H1 (cell line): ENCODE results near the gene CYP27B1. TPM values are rescaled to one million over a fixed set of nuclear protein-coding genes. Genes with fewer than 3 reads are reported as not detected.

Source experiments
- CTCF ChIA-PET: fragments of 300-600 bp; sonication (Branson Sonifier 250); formaldehyde crosslinking; loops from one replicate; lab custom pipeline; 2021; ENCODE audit not compliant: partially characterized antibody; lab: Charles Lee
- POLR2A ChIA-PET: fragments of 300-600 bp; sonication (Branson Sonifier 250); formaldehyde crosslinking; loops from one replicate; lab custom pipeline; 2021; ENCODE audit warnings: inconsistent platforms; ENCODE audit not compliant: partially characterized antibody; lab: Charles Lee
- DNase-seq, 2 experiments: peaks; one replicate each; pipeline versions ENCODE4 v3.0.0 to v3.0.0-alpha.2; 2010 to 2022; ENCODE audit warnings: low spot score in 2 of 2, low read depth in 1 of 2, mixed read lengths in 1 of 2
- FAIRE-seq: peaks from 2 replicates; lab custom pipeline; 2011; peaks lifted over from hg19 to GRCh38; lab: Jason Lieb, UNC
- H2AFZ ChIP-seq: 2 replicates; pipeline ENCODE4 v1.8.1; 2012; ENCODE audit warnings: low read length, inconsistent platforms
- H2AK5ac ChIP-seq: 2 replicates; pipeline ENCODE4 v1.6.1; 2013; ENCODE audit warnings: low read depth, low read length
- H2BK120ac ChIP-seq: replicated peaks from 2 replicates; pipeline ENCODE3; 2013; ENCODE audit warnings: low read depth, low read length, inconsistent platforms
- H2BK12ac ChIP-seq: 2 replicates; pipeline ENCODE4 v1.6.1; 2013; ENCODE audit warnings: low read depth, low read length
- H2BK15ac ChIP-seq: 2 replicates; pipeline ENCODE4 v1.6.1; 2013; ENCODE audit warnings: low read length
- H2BK20ac ChIP-seq: 2 replicates; pipeline ENCODE4 v1.6.1; 2013; ENCODE audit warnings: low read length
- H2BK5ac ChIP-seq: 2 replicates; pipeline ENCODE4 v1.6.1; 2013; ENCODE audit warnings: low read depth, low read length
- H3K14ac ChIP-seq: 2 replicates; pipeline ENCODE4 v1.6.1; 2013; ENCODE audit warnings: inconsistent platforms; ENCODE audit not compliant: insufficient read length
- H3K18ac ChIP-seq: 2 replicates; pipeline ENCODE4 v1.6.1; 2013; ENCODE audit warnings: low read length; ENCODE audit errors: extremely low read depth
- H3K23ac ChIP-seq: 2 replicates; pipeline ENCODE4 v1.6.1; 2013; ENCODE audit warnings: inconsistent platforms; ENCODE audit not compliant: insufficient read length
- H3K23me2 ChIP-seq: 2 replicates; pipeline ENCODE4 v1.6.1; 2013; ENCODE audit warnings: low read depth, low read length
- H3K27ac ChIP-seq: 2 replicates; pipeline ENCODE4 v1.6.1; 2011; ENCODE audit warnings: low read depth, low read length, inconsistent platforms
- H3K27me3 ChIP-seq, 4 experiments: replicated peaks in 1 of 4; 1 replicate in 1 of 4; 2 replicates in 3 of 4; pipeline versions ENCODE4 v1.6.1 to v1.8.1; 2011 to 2013; ENCODE audit warnings: low read length in 3 of 4, mild to moderate bottlenecking in 3 of 4, inconsistent platforms in 2 of 4, mixed read lengths in 2 of 4, moderate library complexity in 1 of 4; ENCODE audit not compliant: control insufficient read depth in 3 of 4, insufficient read depth in 3 of 4; ENCODE audit errors: extremely low read depth in 1 of 4
- H3K36me3 ChIP-seq, 4 experiments: 2 replicates each; pipeline versions ENCODE4 v1.6.1 to v1.8.1; 2011 to 2013; ENCODE audit warnings: mild to moderate bottlenecking in 4 of 4, low read length in 3 of 4, moderate library complexity in 2 of 4, control low read depth in 1 of 4, inconsistent platforms in 1 of 4; ENCODE audit not compliant: insufficient read depth in 4 of 4, control insufficient read depth in 2 of 4
- H3K4ac ChIP-seq: replicated peaks from 2 replicates; pipeline ENCODE3; 2013; ENCODE audit warnings: low read length, low read depth, mixed read lengths, inconsistent platforms; ENCODE audit not compliant: insufficient read length
- H3K4me1 ChIP-seq, 4 experiments: replicated peaks in 1 of 4; 1 replicate in 1 of 4; 2 replicates in 3 of 4; pipeline versions ENCODE4 v1.6.1 to v1.8.1; 2011 to 2013; ENCODE audit warnings: low read length in 3 of 4, inconsistent platforms in 2 of 4, mixed read lengths in 1 of 4; ENCODE audit not compliant: insufficient read depth in 4 of 4, control insufficient read depth in 3 of 4
- H3K4me2 ChIP-seq, 2 experiments: 2 replicates each; pipeline versions ENCODE4 v1.6.1 to v1.8.1; 2011 to 2013; ENCODE audit warnings: low read depth in 2 of 2, low read length in 2 of 2, control low read depth in 1 of 2, inconsistent platforms in 1 of 2, mild to moderate bottlenecking in 1 of 2; ENCODE audit not compliant: insufficient read depth in 1 of 2
- H3K4me3 ChIP-seq, 4 experiments: fragments of 200-600, 300-600 bp in 1 of 4; sonication (generic), shearing (Covaris generic), sonication (Bioruptor Twin) in 1 of 4; 2 replicates each; pipeline versions ENCODE4 v1.5.1 to v1.8.1; 2011 to 2016; ENCODE audit warnings: low read length in 4 of 4, low read depth in 3 of 4, control low read depth in 2 of 4, inconsistent platforms in 2 of 4, mild to moderate bottlenecking in 2 of 4, mixed read lengths in 1 of 4, moderate library complexity in 1 of 4; ENCODE audit not compliant: insufficient read depth in 2 of 4; ENCODE audit errors: extremely low read depth in 1 of 4
- H3K56ac ChIP-seq: replicated peaks from 2 replicates; pipeline ENCODE3; 2013; ENCODE audit warnings: low read depth, mild to moderate bottlenecking, mixed read lengths, low read length, inconsistent platforms; ENCODE audit not compliant: insufficient read length
- H3K79me1 ChIP-seq: 2 replicates; pipeline ENCODE4 v1.6.1; 2013; ENCODE audit warnings: low read depth, low read length, control low read depth
- H3K79me2 ChIP-seq, 2 experiments: 2 replicates each; pipeline versions ENCODE4 v1.6.1 to v1.8.1; 2012 to 2013; ENCODE audit warnings: low read length in 2 of 2, mild to moderate bottlenecking in 2 of 2, inconsistent platforms in 1 of 2; ENCODE audit not compliant: insufficient read depth in 2 of 2, control insufficient read depth in 1 of 2
- H3K9ac ChIP-seq, 4 experiments: replicated peaks in 1 of 4; 1 replicate in 1 of 4; 2 replicates in 3 of 4; pipeline versions ENCODE4 v1.6.1 to v1.8.1; 2011 to 2013; ENCODE audit warnings: low read depth in 3 of 4, low read length in 3 of 4, control low read depth in 2 of 4, mild to moderate bottlenecking in 2 of 4, moderate library complexity in 2 of 4, inconsistent platforms in 1 of 4; ENCODE audit errors: extremely low read depth in 1 of 4
- H3K9me3 ChIP-seq, 2 experiments: 2 replicates each; pipeline versions ENCODE4 v1.6.1 to v1.8.1; 2012 to 2013; ENCODE audit warnings: mild to moderate bottlenecking in 2 of 2, moderate library complexity in 2 of 2, control low read depth in 1 of 2, inconsistent platforms in 1 of 2, low read depth in 1 of 2, low read length in 1 of 2, mixed read lengths in 1 of 2; ENCODE audit not compliant: insufficient read depth in 2 of 2
- H4K20me1 ChIP-seq, 2 experiments: replicated peaks in 1 of 2; 2 replicates each; pipeline versions ENCODE3 to v1.8.1; 2011 to 2013; ENCODE audit warnings: inconsistent platforms in 2 of 2, low read length in 2 of 2, mild to moderate bottlenecking in 1 of 2; ENCODE audit not compliant: insufficient read depth in 2 of 2, control insufficient read depth in 1 of 2
- H4K5ac ChIP-seq: 2 replicates; pipeline ENCODE4 v1.6.1; 2013; ENCODE audit warnings: low read length, low read depth, mixed read lengths, inconsistent platforms; ENCODE audit not compliant: insufficient read length
- H4K8ac ChIP-seq: 2 replicates; pipeline ENCODE4 v1.8.0; 2013; ENCODE audit warnings: mild to moderate bottlenecking, moderate library complexity, low read length, inconsistent platforms; ENCODE audit not compliant: insufficient read depth; ENCODE audit errors: extremely low read depth
- H4K91ac ChIP-seq: replicated peaks from 2 replicates; pipeline ENCODE3; 2013; ENCODE audit warnings: low read length, mixed read lengths, inconsistent platforms; ENCODE audit not compliant: insufficient read length
- BACH1 ChIP-seq: IDR thresholded peaks from 2 replicates; pipeline ENCODE4 v1.6.1; 2012; ENCODE audit warnings: low read length, improper control_type of control experiment
- BRCA1 ChIP-seq: IDR thresholded peaks from 2 replicates; pipeline ENCODE4 v1.6.1; 2012; ENCODE audit warnings: low read depth, low read length, improper control_type of control experiment
- KDM1A ChIP-seq: fragments of 200-600, 300-600 bp; sonication (generic); IDR thresholded peaks from 2 replicates; pipeline ENCODE4 v1.7.1; 2016; ENCODE audit warnings: mild to moderate bottlenecking, low read length, borderline replicate concordance
- KDM4A ChIP-seq: IDR thresholded peaks from one replicate; pipeline ENCODE4 v1.7.1; 2012; ENCODE audit warnings: low read depth, mild to moderate bottlenecking, moderate library complexity, low read length, inconsistent platforms; ENCODE audit not compliant: severe bottlenecking
- NRF1 ChIP-seq: IDR thresholded peaks from 2 replicates; pipeline ENCODE4 v1.6.1; 2011; ENCODE audit warnings: mild to moderate bottlenecking, low read depth, low read length, improper control_type of control experiment
- POLR2AphosphoS5 ChIP-seq: IDR thresholded peaks from 2 replicates; pipeline ENCODE4 v1.6.1; 2011; ENCODE audit warnings: low read depth, low read length
- RNF2 ChIP-seq: fragments of 200-900, 300-1000 bp; sonication (generic); IDR thresholded peaks from 2 replicates; pipeline ENCODE4 v1.7.1; 2016; ENCODE audit warnings: borderline replicate concordance, low read depth, mild to moderate bottlenecking, antibody characterized with exemption, low read length; ENCODE audit not compliant: poor library complexity, severe bottlenecking; ENCODE audit errors: missing control alignments
- TBP ChIP-seq: IDR thresholded peaks from 2 replicates; pipeline ENCODE4 v1.6.1; 2011; ENCODE audit warnings: low read depth, low read length, improper control_type of control experiment
- TCF12 ChIP-seq: IDR thresholded peaks from 2 replicates; pipeline ENCODE4 v1.6.1; 2011; ENCODE audit warnings: low read depth, mild to moderate bottlenecking, low read length
- WGBS, 2 experiments: shearing (Covaris generic) in 1 of 2; methylation state at CpG; one replicate each; pipeline versions ENCODE4 v1.1.6 to v1.1.7; 2013 to 2015; ENCODE audit warnings: low lambda C conversion rate in 2 of 2, mixed read lengths in 2 of 2, inconsistent platforms in 1 of 2, low coverage in 1 of 2, missing lambda C conversion rate in 1 of 2; ENCODE audit not compliant: insufficient replicate concordance in 2 of 2, insufficient coverage in 1 of 2, insufficient read length in 1 of 2; ENCODE audit errors: extremely low coverage in 1 of 2, missing lambda C conversion rate in 1 of 2; 5-methylcytosine and 5-hydroxymethylcytosine counted together
- polyA plus RNA-seq, 7 experiments: library from polyadenylated mRNA; depleted of rRNA in 3 of 7; stranded (reverse) in 5 of 7; unstranded in 2 of 7; fragments of >200 nt in 5 of 7; fragments of 200-250 nt in 2 of 7; gene quantifications; 1 replicate in 5 of 7; 2 replicates in 1 of 7; 4 replicates in 1 of 7; pipeline versions ENCODE4 v1.2.1 to v1.2.3, GENCODE V29; 2011 to 2013; ENCODE audit warnings: missing spikeins in 2 of 7, mixed read lengths in 2 of 7
- total RNA-seq: library from RNA; stranded (reverse); fragmentation: NEBNext Ultra II Directional; extraction: Animal tissue kit (Norgen Biotek cat#: 25700); gene quantifications from 2 replicates; pipeline ENCODE4 v1.2.1, GENCODE V29; 2021

CYP27B1 gene
- total and polyA plus RNA-seq, 2 of the 8 experiments (the other 6 are each of a cell fraction or from before 2014, with no cell fraction given): 2.9 to 3.3 TPM

DNA sequence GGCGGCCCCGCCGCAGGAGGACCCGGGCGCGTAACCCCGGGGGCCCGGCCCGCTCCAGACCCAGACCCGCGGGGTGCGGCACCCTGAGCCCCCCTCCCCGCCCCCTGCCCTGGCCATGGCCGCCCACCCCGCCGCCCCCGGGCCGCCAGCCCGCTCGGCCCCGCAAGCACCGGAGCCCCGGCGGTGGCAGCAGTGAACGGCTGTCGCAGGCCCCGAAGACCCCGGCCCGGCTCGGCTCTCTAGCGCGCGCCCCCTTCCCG lies 11.8 kb downstream of the CYP27B1 start:
- H4K20me1 ChIP-seq: peaks cover 3 to 14% of the 10 kb centered on the region in 2 experiments
- H3K79me2 ChIP-seq: peaks cover 12 to 19% of the 10 kb centered on the region in 2 experiments
- no peak overlapping the region for H4K5ac ChIP-seq
- H2BK5ac ChIP-seq: no peak overlapping the region
- no peak overlapping the region for H2AFZ ChIP-seq
- no peak overlapping the region for H2BK20ac ChIP-seq
- H3K4ac ChIP-seq: no peak overlapping the region
- H3K36me3 ChIP-seq: peaks cover 3 to 10% (median 8%) of the 10 kb centered on the region in 4 experiments; a peak in 6 of 8 replicates
- no CpG with 5 or more reads among the region's 34 CpGs for WGBS, 2 experiments
- H2BK120ac ChIP-seq: no peak overlapping the region
- H3K23me2 ChIP-seq: peaks cover 18% of the 10 kb centered on the region
- no peak for DNase-seq
- H2BK15ac ChIP-seq: no peak overlapping the region
- H3K18ac ChIP-seq: no peak overlapping the region
- no peak overlapping the region for H3K14ac ChIP-seq
- peaks cover 8 to 33% (median 26%) of the 10 kb centered on the region in 4 experiments for H3K27me3 ChIP-seq
- H3K9ac ChIP-seq: no peak overlapping the region
- H3K23ac ChIP-seq: no peak overlapping the region
- no peak overlapping the region for H3K56ac ChIP-seq
- H3K79me1 ChIP-seq: peaks cover 15% of the 10 kb centered on the region; the same call in 1 of the 2 replicates
- peaks cover 3 to 26% (median 7%) of the 10 kb centered on the region in 4 experiments; a peak in 6 of 7 replicates for H3K4me1 ChIP-seq
- no peak for FAIRE-seq
- H4K8ac ChIP-seq: no peak overlapping the region
- H2BK12ac ChIP-seq: no peak overlapping the region
- ChIA-PET POLR2A (interaction anchor here (1.0 to 3.3 kb wide), 4 partner anchors 10 to 235 kb away, joined by 3 to 25 read pairs (median 6); partner anchors contain the start of genes DDIT3, EEF1AKMT3, METTL1 and TSPAN31), CTCF (interaction anchor here (1.0 to 1.4 kb wide), 2 partner anchors 39 to 135 kb away, joined by 3 to 5 read pairs; no protein-coding TSS in a partner anchor)
- H2AK5ac ChIP-seq: no peak overlapping the region
- H3K4me2 ChIP-seq: peak overlapping the region in 1 of 2 experiments; percentile 99; a peak in 2 of 4 replicates
- no peaks in the 10 kb centered on the region for H3K9me3 ChIP-seq
- no peak overlapping the region for H3K27ac ChIP-seq
- TF ChIP-seq TBP: no peak
- TF ChIP-seq POLR2AphosphoS5: no peak
- TF ChIP-seq NRF1: no peak
- no peak for TF ChIP-seq TCF12
- no peak for TF ChIP-seq BRCA1
- no peak for TF ChIP-seq KDM1A
- no peak for TF ChIP-seq BACH1
- TF ChIP-seq RNF2: no peak
- TF ChIP-seq KDM4A: no peak
- TF ChIP-seq, all 59 proteins: peak for 0
- Histone ChIP-seq H3K4me3 (peak overlapping the region; percentile 25 to 96 (median 56); a peak in 6 of 8 replicates), H4K91ac (no peak overlapping the region)
